Mammary epithelial cell (primary cell): ENCODE results near the gene MLC1.

Source experiments
- EZH2 ChIP-seq: IDR thresholded peaks from 2 replicates; pipeline ENCODE4 v1.6.1; 2012; ENCODE audit warnings: low read length, inconsistent platforms, borderline replicate concordance
- TF ChIP-seq, protein P1 (sequence below), 2 donors: IDR thresholded peaks in 1 of 2; conservative IDR thresholded peaks in 1 of 2; 2 replicates each; pipeline ENCODE4 v1.5.1; 2011 to 2012; ENCODE audit warnings: inconsistent platforms in 2 of 2, low read length in 2 of 2, mild to moderate bottlenecking in 2 of 2, control low read depth in 1 of 2, low read depth in 1 of 2; ENCODE audit not compliant: insufficient read depth in 1 of 2; ENCODE audit errors: extremely low read depth in 1 of 2

DNA sequence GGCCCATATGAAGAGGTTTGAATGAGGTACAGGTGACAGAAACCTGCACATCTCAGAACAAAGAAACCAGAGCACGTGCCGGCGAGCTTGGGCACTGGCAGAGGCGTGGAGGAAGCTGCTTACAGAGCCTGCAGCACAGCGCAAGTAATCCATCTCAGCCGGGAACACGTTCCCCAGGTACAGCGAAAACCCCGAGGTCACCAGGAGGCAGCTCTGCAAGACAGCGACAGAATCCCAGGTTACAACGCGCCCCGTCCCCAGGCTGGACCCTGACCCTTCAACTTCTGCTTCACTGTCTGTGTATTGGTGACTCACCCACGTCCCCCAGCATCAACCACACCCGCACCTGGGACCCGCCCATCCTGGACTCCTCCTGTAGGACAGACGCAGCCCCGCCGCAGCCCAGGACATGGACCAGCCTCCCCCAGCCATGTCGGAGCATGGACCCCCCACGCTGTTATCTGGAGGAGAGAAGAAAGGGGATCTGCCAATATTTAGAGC, 2.2 kb downstream of the MLC1 start:
- TF ChIP-seq, protein P1, sequence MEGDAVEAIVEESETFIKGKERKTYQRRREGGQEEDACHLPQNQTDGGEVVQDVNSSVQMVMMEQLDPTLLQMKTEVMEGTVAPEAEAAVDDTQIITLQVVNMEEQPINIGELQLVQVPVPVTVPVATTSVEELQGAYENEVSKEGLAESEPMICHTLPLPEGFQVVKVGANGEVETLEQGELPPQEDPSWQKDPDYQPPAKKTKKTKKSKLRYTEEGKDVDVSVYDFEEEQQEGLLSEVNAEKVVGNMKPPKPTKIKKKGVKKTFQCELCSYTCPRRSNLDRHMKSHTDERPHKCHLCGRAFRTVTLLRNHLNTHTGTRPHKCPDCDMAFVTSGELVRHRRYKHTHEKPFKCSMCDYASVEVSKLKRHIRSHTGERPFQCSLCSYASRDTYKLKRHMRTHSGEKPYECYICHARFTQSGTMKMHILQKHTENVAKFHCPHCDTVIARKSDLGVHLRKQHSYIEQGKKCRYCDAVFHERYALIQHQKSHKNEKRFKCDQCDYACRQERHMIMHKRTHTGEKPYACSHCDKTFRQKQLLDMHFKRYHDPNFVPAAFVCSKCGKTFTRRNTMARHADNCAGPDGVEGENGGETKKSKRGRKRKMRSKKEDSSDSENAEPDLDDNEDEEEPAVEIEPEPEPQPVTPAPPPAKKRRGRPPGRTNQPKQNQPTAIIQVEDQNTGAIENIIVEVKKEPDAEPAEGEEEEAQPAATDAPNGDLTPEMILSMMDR (conservative IDR thresholded peaks at IDR 0.05 in 1 of 2, IDR thresholded peaks at IDR 0.05 in 1 of 2; ENCODE audit: extremely low read depth in 1 of 2, insufficient read depth in 1 of 2, low read depth in 1 of 2, low read length in 2 of 2), result no peak
- TF ChIP-seq EZH2, result no peak
